Measurements from ENCODE around the gene ZNF789.

GRCh38 chr7:99429756-99430155, 42.9 kb upstream of the ZNF789 start:
- TF ChIP-seq CTCF (IDR thresholded peaks at IDR 0.05) (no peak), POLR2A (IDR thresholded peaks at IDR 0.05) (no peak)

Measured in adrenal gland (tissue), 5 donors.